KMS-11 (cell line): ENCODE results near the gene EXOC4.

Experiments used
- H2AFZ ChIP-seq: fragments of 200-600 bp; sonication (generic); 2 replicates; pipeline ENCODE4 v1.6.1; 2016; ENCODE audit warnings: antibody characterized with exemption, mixed run types, low read depth
- H3K27ac ChIP-seq: fragments of 200-600 bp; sonication (generic); 2 replicates; pipeline ENCODE4 v1.6.1; 2016; ENCODE audit warnings: mild to moderate bottlenecking, mixed run types
- H3K27me3 ChIP-seq: fragments of 200-600 bp; sonication (generic); 2 replicates; pipeline ENCODE4 v1.6.1; 2017; ENCODE audit warnings: mild to moderate bottlenecking, low read depth, mixed run types, moderate library complexity; ENCODE audit not compliant: insufficient read depth
- H3K36me3 ChIP-seq: fragments of 200-600 bp; sonication (generic); 2 replicates; pipeline ENCODE4 v1.6.1; 2017; ENCODE audit warnings: mild to moderate bottlenecking, mixed run types; ENCODE audit not compliant: insufficient read depth
- H3K4me1 ChIP-seq: fragments of 200-600 bp; sonication (generic); 2 replicates; pipeline ENCODE4 v1.6.1; 2016; ENCODE audit warnings: mild to moderate bottlenecking, low read depth, mixed run types; ENCODE audit not compliant: poor library complexity, severe bottlenecking
- H3K4me2 ChIP-seq: fragments of 200-600 bp; sonication (generic); 2 replicates; pipeline ENCODE4 v1.7.0; 2016; ENCODE audit warnings: mild to moderate bottlenecking, mixed run types
- H3K4me3 ChIP-seq: fragments of 200-600 bp; sonication (generic); IDR thresholded peaks from 2 replicates; pipeline ENCODE4 v1.6.1; 2017; ENCODE audit warnings: low read depth, low read length, mixed read lengths; ENCODE audit not compliant: insufficient read depth
- H3K79me2 ChIP-seq: fragments of 200-600 bp; sonication (generic); 2 replicates; pipeline ENCODE4 v1.6.1; 2016; ENCODE audit warnings: low read depth, mixed run types; ENCODE audit not compliant: insufficient read depth
- H3K9ac ChIP-seq: fragments of 200-600 bp; sonication (generic); 2 replicates; pipeline ENCODE4 v1.6.1; 2016; ENCODE audit warnings: mild to moderate bottlenecking, mixed run types
- H4K20me1 ChIP-seq: fragments of 200-600 bp; sonication (generic); 2 replicates; pipeline ENCODE4 v1.6.1; 2016; ENCODE audit warnings: mild to moderate bottlenecking, mixed run types; ENCODE audit not compliant: insufficient read depth
- TF ChIP-seq, protein P1 (sequence below): fragments of 200-600 bp; sonication (generic); conservative IDR thresholded peaks from 2 replicates; pipeline ENCODE4 v1.6.1; 2017; ENCODE audit warnings: low read depth, mild to moderate bottlenecking, antibody characterized with exemption, low read length, moderate library complexity, mixed read lengths

EXOC4 gene

DNA sequence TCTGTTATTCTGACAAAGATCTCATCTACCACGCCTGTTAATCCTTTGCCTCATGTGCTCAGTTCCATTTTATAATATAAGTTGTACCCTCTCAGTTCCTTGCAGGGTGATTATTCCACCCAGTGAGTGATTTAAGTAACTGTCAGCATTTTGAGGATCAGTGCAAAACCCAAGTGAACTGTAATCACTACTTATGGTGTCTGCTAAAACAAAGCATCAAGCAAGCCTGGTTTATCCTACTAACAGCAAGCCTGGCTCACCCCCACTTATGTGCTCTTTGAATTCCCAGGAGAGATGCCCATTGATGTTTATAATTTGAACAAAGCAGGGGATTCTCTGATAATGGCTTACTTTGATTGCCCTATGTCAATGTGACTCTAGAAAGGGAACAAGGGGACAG lies 687.5 kb downstream of the EXOC4 start:
- Histone ChIP-seq H4K20me1 (no peaks in the 10 kb centered on the region), H3K27me3 (no peaks in the 10 kb centered on the region), H3K36me3 (no peaks in the 10 kb centered on the region), H3K4me3 (no peak overlapping the region), H3K4me2 (no peak overlapping the region), H3K79me2 (no peaks in the 10 kb centered on the region), H3K9ac (no peak overlapping the region), H3K27ac (no peak overlapping the region), H3K4me1 (no peaks in the 10 kb centered on the region), H2AFZ (no peak overlapping the region)
- TF ChIP-seq, protein P1, sequence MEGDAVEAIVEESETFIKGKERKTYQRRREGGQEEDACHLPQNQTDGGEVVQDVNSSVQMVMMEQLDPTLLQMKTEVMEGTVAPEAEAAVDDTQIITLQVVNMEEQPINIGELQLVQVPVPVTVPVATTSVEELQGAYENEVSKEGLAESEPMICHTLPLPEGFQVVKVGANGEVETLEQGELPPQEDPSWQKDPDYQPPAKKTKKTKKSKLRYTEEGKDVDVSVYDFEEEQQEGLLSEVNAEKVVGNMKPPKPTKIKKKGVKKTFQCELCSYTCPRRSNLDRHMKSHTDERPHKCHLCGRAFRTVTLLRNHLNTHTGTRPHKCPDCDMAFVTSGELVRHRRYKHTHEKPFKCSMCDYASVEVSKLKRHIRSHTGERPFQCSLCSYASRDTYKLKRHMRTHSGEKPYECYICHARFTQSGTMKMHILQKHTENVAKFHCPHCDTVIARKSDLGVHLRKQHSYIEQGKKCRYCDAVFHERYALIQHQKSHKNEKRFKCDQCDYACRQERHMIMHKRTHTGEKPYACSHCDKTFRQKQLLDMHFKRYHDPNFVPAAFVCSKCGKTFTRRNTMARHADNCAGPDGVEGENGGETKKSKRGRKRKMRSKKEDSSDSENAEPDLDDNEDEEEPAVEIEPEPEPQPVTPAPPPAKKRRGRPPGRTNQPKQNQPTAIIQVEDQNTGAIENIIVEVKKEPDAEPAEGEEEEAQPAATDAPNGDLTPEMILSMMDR = no peak

- no peak overlapping the region for H3K4me3 ChIP-seq
- no peaks in the 10 kb centered on the region for H4K20me1 ChIP-seq
- TF ChIP-seq, protein P1 = no peak
- no peak overlapping the region for H3K9ac ChIP-seq
- no peaks in the 10 kb centered on the region for H3K4me1 ChIP-seq
- H3K27me3 ChIP-seq = no peaks in the 10 kb centered on the region
- no peak overlapping the region for H3K4me2 ChIP-seq
- no peak overlapping the region for H3K27ac ChIP-seq
- no peak overlapping the region for H2AFZ ChIP-seq
- H3K79me2 ChIP-seq = no peaks in the 10 kb centered on the region
- H3K36me3 ChIP-seq = no peaks in the 10 kb centered on the region
Measured at GRCh38 chr7:133941496-133941895, 688.6 kb downstream of the EXOC4 start.

- Histone ChIP-seq H3K9ac (no peak overlapping the region), H3K4me1 (peaks cover 12% of the 10 kb centered on the region), H4K20me1 (no peaks in the 10 kb centered on the region), H3K27ac (no peak overlapping the region), H3K36me3 (no peaks in the 10 kb centered on the region), H3K4me2 (no peak overlapping the region), H3K27me3 (no peaks in the 10 kb centered on the region), H2AFZ (no peak overlapping the region), H3K4me3 (no peak overlapping the region), H3K79me2 (no peaks in the 10 kb centered on the region)
- TF ChIP-seq, protein P1 = no peak
Measured at GRCh38 chr7:133945497-133945896, 692.6 kb downstream of the EXOC4 start.

GRCh38 chr7:133947458-133948254 lies 694.8 kb downstream of the EXOC4 start:
- TF ChIP-seq, protein P1 = no peak
- H3K4me3 ChIP-seq = no peak overlapping the region
- H3K27ac ChIP-seq = no peak overlapping the region
- peaks cover 12% of the 10 kb centered on the region for H3K4me1 ChIP-seq
- no peak overlapping the region; the same call in 1 of the 2 replicates for H3K4me2 ChIP-seq
- H3K79me2 ChIP-seq = no peaks in the 10 kb centered on the region
- H3K36me3 ChIP-seq = no peaks in the 10 kb centered on the region
- H3K27me3 ChIP-seq = no peaks in the 10 kb centered on the region
- no peak overlapping the region for H2AFZ ChIP-seq
- no peak overlapping the region for H3K9ac ChIP-seq
- H4K20me1 ChIP-seq = no peaks in the 10 kb centered on the region
